Lower leg skin (tissue), 4 donors: ENCODE measurements around the gene RPS15. TPM values are rescaled to one million over a fixed set of nuclear protein-coding genes. Genes with fewer than 3 reads are reported as not detected.

Experiments used
- DNase-seq, 2 donors: peaks; one replicate each; pipeline ENCODE4 v3.0.0-alpha.2; 2019; ENCODE audit warnings: low spot score in 2 of 2
- H3K4me3 ChIP-seq: fragments of 200-600 bp; sonication (generic); 2 replicates; pipeline ENCODE4 v1.5.1; 2017; ENCODE audit warnings: mild to moderate bottlenecking, low read depth; ENCODE audit not compliant: poor library complexity, severe bottlenecking
- POLR2A ChIP-seq, 2 donors: fragments of 450-650 bp; IDR thresholded peaks; one replicate each; pipeline ENCODE4 v1.6.1; 2016 to 2017; ENCODE audit warnings: antibody characterized with exemption in 2 of 2, mild to moderate bottlenecking in 1 of 2, moderate library complexity in 1 of 2
- WGBS, 2 donors: methylation state at CpG; one replicate each; pipeline ENCODE4 v1.1.5; 2018; 5-methylcytosine and 5-hydroxymethylcytosine counted together
- intact Hi-C: fragments of 100-400 bp; cut with DNase I; formaldehyde crosslinking; loops from one replicate; pipeline ENCODE4 v1.15.0; 2023; ENCODE audit warnings: low total_unique reads
- total RNA-seq, 4 donors: library from RNA; depleted of rRNA; stranded (reverse); fragments of >200 nt; gene quantifications; one replicate each; pipeline ENCODE4 v1.1.0, GENCODE V29; 2016
- TF ChIP-seq, protein P1 (sequence below), 3 donors: fragments of 450-650 bp; IDR thresholded peaks; one replicate each; pipeline ENCODE4 v1.5.1; 2016; ENCODE audit warnings: antibody characterized with exemption in 3 of 3, mild to moderate bottlenecking in 3 of 3, moderate library complexity in 2 of 3

Gene RPS15
- total RNA-seq, 4 donors from 2014 or later = 2,226 to 7,190 (median 4,396) TPM

DNA sequence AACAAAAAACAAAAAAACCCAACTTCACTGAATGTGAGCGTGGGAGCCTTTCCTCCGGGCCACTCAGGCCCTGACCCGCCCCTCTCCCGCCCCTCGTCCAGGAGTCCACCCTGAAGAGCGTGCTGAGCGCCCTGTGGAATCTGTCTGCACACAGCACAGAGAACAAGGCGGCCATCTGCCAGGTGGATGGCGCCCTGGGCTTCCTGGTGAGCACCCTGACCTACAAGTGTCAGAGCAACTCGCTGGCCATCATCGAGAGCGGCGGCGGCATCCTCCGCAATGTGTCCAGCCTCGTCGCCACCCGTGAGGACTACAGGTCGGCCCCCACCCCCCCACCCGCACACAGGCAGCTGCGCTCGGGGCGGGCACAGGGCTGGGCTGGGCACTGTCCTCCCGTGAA, 23.7 kb downstream of the RPS15 start:
- WGBS, 2 donors = 94 to 95% methylated on average over 10 to 24 of the region's 24 CpGs
- intact Hi-C loops = no loop called here
- no peak for DNase-seq
- H3K4me3 ChIP-seq = no peak overlapping the region
- TF ChIP-seq, protein P1, sequence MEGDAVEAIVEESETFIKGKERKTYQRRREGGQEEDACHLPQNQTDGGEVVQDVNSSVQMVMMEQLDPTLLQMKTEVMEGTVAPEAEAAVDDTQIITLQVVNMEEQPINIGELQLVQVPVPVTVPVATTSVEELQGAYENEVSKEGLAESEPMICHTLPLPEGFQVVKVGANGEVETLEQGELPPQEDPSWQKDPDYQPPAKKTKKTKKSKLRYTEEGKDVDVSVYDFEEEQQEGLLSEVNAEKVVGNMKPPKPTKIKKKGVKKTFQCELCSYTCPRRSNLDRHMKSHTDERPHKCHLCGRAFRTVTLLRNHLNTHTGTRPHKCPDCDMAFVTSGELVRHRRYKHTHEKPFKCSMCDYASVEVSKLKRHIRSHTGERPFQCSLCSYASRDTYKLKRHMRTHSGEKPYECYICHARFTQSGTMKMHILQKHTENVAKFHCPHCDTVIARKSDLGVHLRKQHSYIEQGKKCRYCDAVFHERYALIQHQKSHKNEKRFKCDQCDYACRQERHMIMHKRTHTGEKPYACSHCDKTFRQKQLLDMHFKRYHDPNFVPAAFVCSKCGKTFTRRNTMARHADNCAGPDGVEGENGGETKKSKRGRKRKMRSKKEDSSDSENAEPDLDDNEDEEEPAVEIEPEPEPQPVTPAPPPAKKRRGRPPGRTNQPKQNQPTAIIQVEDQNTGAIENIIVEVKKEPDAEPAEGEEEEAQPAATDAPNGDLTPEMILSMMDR (IDR thresholded peaks at IDR 0.05) = no peak
- no peak for TF ChIP-seq POLR2A (IDR thresholded peaks at IDR 0.05)

DNA sequence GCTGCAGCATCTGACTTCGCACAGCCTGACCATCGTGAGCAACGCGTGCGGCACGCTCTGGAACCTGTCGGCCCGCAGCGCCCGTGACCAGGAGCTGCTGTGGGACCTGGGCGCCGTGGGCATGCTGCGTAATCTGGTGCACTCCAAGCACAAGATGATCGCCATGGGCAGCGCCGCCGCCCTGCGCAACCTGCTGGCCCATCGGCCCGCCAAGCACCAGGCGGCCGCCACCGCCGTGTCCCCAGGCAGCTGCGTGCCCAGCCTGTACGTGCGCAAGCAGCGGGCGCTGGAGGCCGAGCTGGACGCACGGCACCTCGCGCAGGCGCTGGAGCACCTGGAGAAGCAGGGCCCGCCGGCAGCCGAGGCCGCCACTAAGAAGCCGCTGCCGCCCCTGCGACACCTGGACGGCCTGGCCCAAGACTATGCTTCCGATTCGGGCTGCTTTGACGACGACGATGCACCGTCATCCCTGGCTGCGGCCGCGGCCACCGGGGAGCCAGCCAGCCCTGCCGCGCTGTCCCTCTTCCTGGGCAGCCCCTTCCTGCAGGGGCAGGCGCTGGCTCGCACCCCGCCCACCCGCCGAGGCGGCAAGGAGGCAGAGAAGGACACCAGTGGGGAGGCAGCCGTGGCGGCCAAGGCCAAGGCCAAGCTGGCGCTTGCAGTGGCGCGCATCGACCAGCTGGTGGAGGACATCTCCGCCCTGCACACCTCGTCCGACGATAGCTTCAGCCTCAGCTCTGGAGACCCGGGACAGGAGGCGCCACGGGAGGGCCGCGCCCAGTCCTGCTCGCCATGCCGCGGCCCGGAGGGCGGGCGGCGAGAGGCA, 27.2 kb downstream of the RPS15 start:
- intact Hi-C loops = no loop called here
- WGBS, 2 donors = 28 to 66% methylated on average over 18 to 54 of the region's 83 CpGs
- H3K4me3 ChIP-seq = no peak overlapping the region
- TF ChIP-seq POLR2A (IDR thresholded peaks at IDR 0.05) = no peak
- TF ChIP-seq, protein P1 (IDR thresholded peaks at IDR 0.05) = no peak
- DNase-seq = no peak

- 24 to 65% methylated on average over 22 to 36 of the region's 41 CpGs for WGBS, 2 donors
- TF ChIP-seq, protein P1 (IDR thresholded peaks at IDR 0.05) = no peak
- no peak for TF ChIP-seq POLR2A (IDR thresholded peaks at IDR 0.05)
- intact Hi-C loops = no loop called here
- no peak overlapping the region for H3K4me3 ChIP-seq
- DNase-seq = no peak
Measured at GRCh38 chr19:1466018-1466460, 27.8 kb downstream of the RPS15 start.

DNA sequence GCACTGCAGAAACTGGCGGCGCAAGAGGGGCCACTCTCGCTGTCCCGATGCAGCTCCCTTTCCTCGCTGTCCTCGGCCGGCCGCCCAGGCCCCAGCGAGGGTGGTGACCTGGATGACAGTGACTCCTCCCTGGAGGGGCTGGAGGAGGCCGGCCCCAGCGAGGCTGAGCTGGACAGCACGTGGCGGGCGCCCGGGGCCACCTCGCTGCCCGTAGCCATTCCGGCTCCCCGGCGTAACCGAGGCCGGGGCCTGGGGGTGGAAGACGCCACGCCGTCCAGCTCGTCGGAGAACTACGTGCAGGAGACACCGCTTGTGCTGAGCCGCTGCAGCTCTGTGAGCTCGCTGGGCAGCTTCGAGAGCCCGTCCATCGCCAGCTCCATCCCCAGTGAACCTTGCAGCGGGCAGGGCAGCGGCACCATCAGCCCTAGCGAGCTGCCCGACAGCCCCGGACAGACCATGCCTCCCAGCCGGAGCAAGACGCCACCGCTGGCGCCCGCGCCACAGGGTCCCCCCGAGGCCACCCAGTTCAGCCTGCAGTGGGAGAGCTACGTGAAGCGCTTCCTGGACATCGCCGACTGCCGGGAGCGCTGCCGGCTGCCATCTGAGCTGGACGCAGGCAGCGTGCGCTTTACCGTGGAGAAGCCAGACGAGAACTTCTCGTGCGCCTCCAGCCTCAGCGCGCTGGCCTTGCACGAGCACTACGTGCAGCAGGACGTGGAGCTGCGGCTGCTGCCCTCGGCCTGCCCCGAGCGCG, 28.4 kb downstream of the RPS15 start:
- TF ChIP-seq, protein P1 (IDR thresholded peaks at IDR 0.05) = no peak
- no peak for TF ChIP-seq POLR2A (IDR thresholded peaks at IDR 0.05)
- intact Hi-C loops = no loop called here
- WGBS, 2 donors = 19 to 47% methylated on average over 25 to 54 of the region's 70 CpGs
- DNase-seq = no peak
- H3K4me3 ChIP-seq = no peak overlapping the region

DNA sequence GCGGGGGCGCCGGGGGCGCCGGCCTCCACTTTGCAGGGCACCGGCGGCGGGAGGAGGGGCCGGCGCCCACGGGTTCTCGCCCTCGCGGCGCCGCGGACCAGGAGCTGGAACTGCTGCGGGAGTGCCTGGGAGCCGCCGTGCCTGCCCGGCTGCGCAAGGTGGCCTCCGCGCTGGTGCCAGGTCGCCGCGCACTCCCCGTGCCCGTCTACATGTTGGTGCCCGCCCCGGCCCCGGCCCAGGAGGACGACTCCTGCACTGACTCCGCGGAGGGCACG, 29.0 kb downstream of the RPS15 start:
- no peak overlapping the region for H3K4me3 ChIP-seq
- 4 to 7% methylated on average over 13 to 18 of the region's 36 CpGs for WGBS, 2 donors
- intact Hi-C loops = no loop called here

More for the DNA sequence above, 29.0 kb downstream of the RPS15 start:
- no peak for DNase-seq
- TF ChIP-seq POLR2A (IDR thresholded peaks at IDR 0.05) = no peak
- TF ChIP-seq, protein P1 (IDR thresholded peaks at IDR 0.05) = no peak
